GM18951 (cell line): ENCODE results near the gene KRT25.
"Not testable (repeated sequence)": the region's sequence is repeated elsewhere in the genome, so short reads cannot be mapped to it uniquely, and the experiment has no call there.

Experiments
- POLR2A ChIP-seq: IDR thresholded peaks from 4 replicates; pipeline ENCODE4 v1.6.1; 2011; ENCODE audit warnings: mild to moderate bottlenecking; ENCODE audit not compliant: insufficient read length, insufficient read depth; ENCODE audit errors: extremely low read depth
- in situ Hi-C: fragments of 300-500 bp; cut with MboI; formaldehyde crosslinking; loops from one replicate; pipeline ENCODE4 v1.12.0; 2022; ENCODE audit warnings: low sequenced_read_pairs, mixed read lengths, inconsistent platforms; ENCODE audit not compliant: unreplicated experiment

The KRT25 gene

GRCh38 chr17:40777459-40777858 is 22.3 kb upstream of the KRT25 start:
- no peak for TF ChIP-seq POLR2A
- in situ Hi-C loops = no loop called here

- in situ Hi-C loops = no loop called here
Measured at GRCh38 chr17:40775945-40776344, 20.8 kb upstream of the KRT25 start.

GRCh38 chr17:40772101-40772500 is 17.0 kb upstream of the KRT25 start, which contains the start of gene KRT26:
TSS of gene KRT26 (minus strand) at chr17:40772201. CDS start at chr17:40772113, 88 bp downstream.
- no peak for TF ChIP-seq POLR2A
- in situ Hi-C loops = no loop called here

More at GRCh38 chr17:40775945-40776344, 20.8 kb upstream of the KRT25 start:
- no peak for TF ChIP-seq POLR2A

GRCh38 chr17:40765657-40766056 is 10.5 kb upstream of the KRT25 start:
- TF ChIP-seq POLR2A = no peak
- in situ Hi-C loops = no loop called here

- in situ Hi-C loops = no loop called here
- TF ChIP-seq POLR2A = no peak
Measured at GRCh38 chr17:40763752-40764151, 8.6 kb upstream of the KRT25 start.

GRCh38 chr17:40760105-40761016 is 5.2 kb upstream of the KRT25 start:
- TF ChIP-seq POLR2A = no peak
- in situ Hi-C loops = no loop called here

- TF ChIP-seq POLR2A = no peak
- in situ Hi-C loops = no loop called here
Measured at GRCh38 chr17:40753804-40754203, 1.3 kb downstream of the KRT25 start.

GRCh38 chr17:40751065-40751464 is 4.1 kb downstream of the KRT25 start:
- TF ChIP-seq POLR2A = no peak
- in situ Hi-C loops = no loop called here

- TF ChIP-seq POLR2A = no peak
- in situ Hi-C loops = no loop called here
Measured at GRCh38 chr17:40750391-40750790, 4.7 kb downstream of the KRT25 start.

GRCh38 chr17:40748666-40749065 is 6.5 kb downstream of the KRT25 start:
- in situ Hi-C loops = not testable (repeated sequence)

- in situ Hi-C loops = no loop called here
- TF ChIP-seq POLR2A = no peak
Measured at GRCh38 chr17:40738553-40738952, 16.6 kb downstream of the KRT25 start.

GRCh38 chr17:40735016-40735415 is 20.1 kb downstream of the KRT25 start:
- no peak for TF ChIP-seq POLR2A
- in situ Hi-C loops = no loop called here

GRCh38 chr17:40734018-40734417 is 21.1 kb downstream of the KRT25 start:
- TF ChIP-seq POLR2A = no peak
- in situ Hi-C loops = loop anchor here (5.0 kb wide), 1 partner anchor 543 kb away; the partner anchor contains the start of gene KRTAP9-7

- in situ Hi-C loops = loop anchor here (5.0 kb wide), 1 partner anchor 546 kb away; the partner anchor contains the start of gene KRTAP9-7
- no peak for TF ChIP-seq POLR2A
Measured at GRCh38 chr17:40730970-40731369, 24.2 kb downstream of the KRT25 start.
